Activated naive CD4-positive, alpha-beta T cell treated with anti-CD3 and anti-CD28 coated beads, Interleukin-2, amount 10 ng/mL, durations not matched to agents 7 days and 5 days (primary cell): ENCODE measurements around the gene PPP1R14C.
"Not testable (repeated sequence)": the region's sequence is repeated elsewhere in the genome, so short reads cannot be mapped to it uniquely, and the experiment has no call there.

Experiments used
- CTCF ChIA-PET: fragments of 350-600 bp; sonication (Branson Sonifier 250); formaldehyde crosslinking; loops from one replicate; lab custom pipeline; 2021; ENCODE audit warnings: antibody characterized with exemption; lab: Charles Lee
- DNase-seq: peaks from one replicate; pipeline ENCODE4 v3.0.0-alpha.2; 2020
- H3K27ac Mint-ChIP-seq: one replicate; pipeline ENCODE4 v1.8.0; 2021; ENCODE audit warnings: mild to moderate bottlenecking, moderate library complexity, mixed read lengths
- H3K27me3 Mint-ChIP-seq: one replicate; pipeline ENCODE4 v1.8.0; 2021; ENCODE audit warnings: mild to moderate bottlenecking, mixed read lengths
- H3K36me3 Mint-ChIP-seq: one replicate; pipeline ENCODE4 v1.8.0; 2021; ENCODE audit warnings: mixed read lengths
- H3K4me1 Mint-ChIP-seq: one replicate; pipeline ENCODE4 v1.8.0; 2021; ENCODE audit warnings: mixed read lengths
- H3K4me3 Mint-ChIP-seq: one replicate; pipeline ENCODE4 v1.8.0; 2021; ENCODE audit warnings: mild to moderate bottlenecking, moderate library complexity, mixed read lengths
- H3K9me3 Mint-ChIP-seq: one replicate; pipeline ENCODE4 v1.8.0; 2021; ENCODE audit warnings: mixed read lengths

The PPP1R14C gene

GRCh38 chr6:150238336-150238741, 95.5 kb downstream of the PPP1R14C start:
- CTCF ChIA-PET: no interaction called here
- H3K4me1 Mint-ChIP-seq: peaks cover 14% of the 10 kb centered on the region
- peaks cover 17% of the 10 kb centered on the region for H3K27me3 Mint-ChIP-seq

GRCh38 chr6:150238846-150239407, 96.1 kb downstream of the PPP1R14C start:
- DNase-seq: no peak
- Mint-ChIP-seq H3K4me3 (no peak overlapping the region), H3K4me1 (peaks cover 14% of the 10 kb centered on the region), H3K27me3 (peaks cover 17% of the 10 kb centered on the region), H3K9me3 (peaks cover 5% of the 10 kb centered on the region), H3K27ac (no peak overlapping the region), H3K36me3 (peaks cover 2% of the 10 kb centered on the region)
- CTCF ChIA-PET: no interaction called here

More at GRCh38 chr6:150238336-150238741, 95.5 kb downstream of the PPP1R14C start:
- no peak for DNase-seq
- Mint-ChIP-seq H3K9me3 (peaks cover 5% of the 10 kb centered on the region), H3K27ac (peak overlapping the region; percentile 43), H3K4me3 (no peak overlapping the region), H3K36me3 (peaks cover 2% of the 10 kb centered on the region)

- DNase-seq, H3K9me3 Mint-ChIP-seq, H3K4me3 Mint-ChIP-seq, H3K36me3 Mint-ChIP-seq, H3K4me1 Mint-ChIP-seq, H3K27ac Mint-ChIP-seq, CTCF ChIA-PET: not testable (repeated sequence)
- H3K27me3 Mint-ChIP-seq: peaks cover 13% of the 10 kb centered on the region
These were observed 98.9 kb downstream of the PPP1R14C start for GRCh38 chr6:150241756-150242155.

- no peak overlapping the region for H3K4me3 Mint-ChIP-seq
- H3K9me3 Mint-ChIP-seq: no peaks in the 10 kb centered on the region
- CTCF ChIA-PET: no interaction called here
- no peaks in the 10 kb centered on the region for H3K4me1 Mint-ChIP-seq
- H3K27ac Mint-ChIP-seq: no peak overlapping the region
- peaks cover 7% of the 10 kb centered on the region for H3K27me3 Mint-ChIP-seq
- no peak for DNase-seq
- H3K36me3 Mint-ChIP-seq: no peaks in the 10 kb centered on the region
These were observed 100.9 kb downstream of the PPP1R14C start for GRCh38 chr6:150243620-150244314.

- Mint-ChIP-seq H3K27ac (no peak overlapping the region), H3K4me1 (no peaks in the 10 kb centered on the region), H3K27me3 (peaks cover 7% of the 10 kb centered on the region), H3K36me3 (no peaks in the 10 kb centered on the region), H3K9me3 (no peaks in the 10 kb centered on the region), H3K4me3 (no peak overlapping the region)
- CTCF ChIA-PET: no interaction called here
- no peak for DNase-seq
These were observed 102.5 kb downstream of the PPP1R14C start for GRCh38 chr6:150245148-150245935.

GRCh38 chr6:150247803-150248202, 105.0 kb downstream of the PPP1R14C start:
- Mint-ChIP-seq H3K27ac (no peak overlapping the region), H3K36me3 (no peaks in the 10 kb centered on the region), H3K4me3 (no peak overlapping the region), H3K9me3 (no peaks in the 10 kb centered on the region), H3K27me3 (peaks cover 7% of the 10 kb centered on the region), H3K4me1 (no peaks in the 10 kb centered on the region)
- DNase-seq: no peak
- CTCF ChIA-PET: no interaction called here

GRCh38 chr6:150248300-150248699, 105.5 kb downstream of the PPP1R14C start:
- no peak overlapping the region for H3K27ac Mint-ChIP-seq
- H3K27me3 Mint-ChIP-seq: peaks cover 7% of the 10 kb centered on the region
- no peak overlapping the region for H3K4me3 Mint-ChIP-seq
- no peaks in the 10 kb centered on the region for H3K9me3 Mint-ChIP-seq
- H3K36me3 Mint-ChIP-seq: no peaks in the 10 kb centered on the region
- H3K4me1 Mint-ChIP-seq: peaks cover 3% of the 10 kb centered on the region
- CTCF ChIA-PET: no interaction called here
- no peak for DNase-seq

- no peaks in the 10 kb centered on the region for H3K36me3 Mint-ChIP-seq
- H3K27ac Mint-ChIP-seq: no peak overlapping the region
- no peaks in the 10 kb centered on the region for H3K9me3 Mint-ChIP-seq
- peaks cover 7% of the 10 kb centered on the region for H3K27me3 Mint-ChIP-seq
- no peak overlapping the region for H3K4me3 Mint-ChIP-seq
- peaks cover 3% of the 10 kb centered on the region for H3K4me1 Mint-ChIP-seq
- CTCF ChIA-PET: no interaction called here
- no peak for DNase-seq
These were observed 106.4 kb downstream of the PPP1R14C start for GRCh38 chr6:150249261-150249660.

- Mint-ChIP-seq H3K4me1 (peaks cover 3% of the 10 kb centered on the region), H3K27me3 (peaks cover 4% of the 10 kb centered on the region), H3K9me3 (no peaks in the 10 kb centered on the region), H3K4me3 (no peak overlapping the region), H3K36me3 (no peaks in the 10 kb centered on the region), H3K27ac (no peak overlapping the region)
- DNase-seq: no peak
- CTCF ChIA-PET: no interaction called here
These were observed 108.0 kb downstream of the PPP1R14C start for GRCh38 chr6:150250826-150251225.

- Mint-ChIP-seq H3K27me3 (peaks cover 4% of the 10 kb centered on the region), H3K4me1 (peaks cover 3% of the 10 kb centered on the region), H3K27ac (no peak overlapping the region), H3K9me3 (no peaks in the 10 kb centered on the region), H3K4me3 (no peak overlapping the region), H3K36me3 (no peaks in the 10 kb centered on the region)
- CTCF ChIA-PET: no interaction called here
- no peak for DNase-seq
These were observed 108.8 kb downstream of the PPP1R14C start for GRCh38 chr6:150251566-150252186.

- H3K9me3 Mint-ChIP-seq: no peaks in the 10 kb centered on the region
- H3K27ac Mint-ChIP-seq: no peak overlapping the region
- no peaks in the 10 kb centered on the region for H3K36me3 Mint-ChIP-seq
- DNase-seq: no peak
- H3K27me3 Mint-ChIP-seq: peaks cover 4% of the 10 kb centered on the region
- CTCF ChIA-PET: no interaction called here
- H3K4me1 Mint-ChIP-seq: peaks cover 3% of the 10 kb centered on the region
- no peak overlapping the region for H3K4me3 Mint-ChIP-seq
These were observed 110.0 kb downstream of the PPP1R14C start for GRCh38 chr6:150252714-150253444.

GRCh38 chr6:150253489-150253888, 110.6 kb downstream of the PPP1R14C start:
- H3K4me1 Mint-ChIP-seq: peaks cover 3% of the 10 kb centered on the region
- peaks cover 4% of the 10 kb centered on the region for H3K27me3 Mint-ChIP-seq
- no peak for DNase-seq
- no peaks in the 10 kb centered on the region for H3K9me3 Mint-ChIP-seq
- no peak overlapping the region for H3K27ac Mint-ChIP-seq
- CTCF ChIA-PET: no interaction called here
- H3K4me3 Mint-ChIP-seq: no peak overlapping the region
- H3K36me3 Mint-ChIP-seq: no peaks in the 10 kb centered on the region

- H3K27me3 Mint-ChIP-seq: peaks cover 4% of the 10 kb centered on the region
- H3K27ac Mint-ChIP-seq: no peak overlapping the region
- peaks cover 3% of the 10 kb centered on the region for H3K4me1 Mint-ChIP-seq
- H3K36me3 Mint-ChIP-seq: no peaks in the 10 kb centered on the region
- no peak for DNase-seq
- H3K4me3 Mint-ChIP-seq: no peak overlapping the region
- H3K9me3 Mint-ChIP-seq: no peaks in the 10 kb centered on the region
- CTCF ChIA-PET: no interaction called here
These were observed 111.9 kb downstream of the PPP1R14C start for GRCh38 chr6:150254770-150255169.

- Mint-ChIP-seq H3K36me3 (no peaks in the 10 kb centered on the region), H3K9me3 (no peaks in the 10 kb centered on the region), H3K27ac (no peak overlapping the region), H3K4me1 (peaks cover 3% of the 10 kb centered on the region), H3K4me3 (no peak overlapping the region), H3K27me3 (peaks cover 4% of the 10 kb centered on the region)
- CTCF ChIA-PET: interaction anchor here (1.8 kb wide), 1 partner anchor 140 kb away, joined by 7 read pairs; no protein-coding TSS in a partner anchor
- DNase-seq: no peak
These were observed 113.0 kb downstream of the PPP1R14C start for GRCh38 chr6:150255840-150256239.
